K562 (cell line): ENCODE data around the gene NUBP2. TPM values are rescaled to one million over a fixed set of nuclear protein-coding genes. Genes with fewer than 3 reads are reported as not detected.

Experiments
- ELK3 ChIP-seq: fragments of 450-650 bp; formaldehyde crosslinking; IDR thresholded peaks from 2 replicates; pipeline ENCODE4 v1.4.0; 2020; ENCODE audit warnings: mild to moderate bottlenecking
- ETV6 ChIP-seq, 3 experiments: fragments of 150-350 bp in 1 of 3; sonication (generic) in 1 of 3; formaldehyde crosslinking in 1 of 3; IDR thresholded peaks; 2 replicates each; pipeline versions ENCODE4 v1.6.1 to v1.8.0; 2014 to 2022; ENCODE audit warnings: borderline replicate concordance in 2 of 3, low read depth in 2 of 3, antibody characterized with exemption in 1 of 3, low read length in 1 of 3, mild to moderate bottlenecking in 1 of 3, missing genetic modification reagents in 1 of 3
- MCM3 ChIP-seq: fragments of 450-650 bp; IDR thresholded peaks from 2 replicates; pipeline ENCODE4 v1.6.1; 2016
- MEIS2 ChIP-seq: fragments of 450-650 bp; IDR thresholded peaks from 2 replicates; pipeline ENCODE4 v1.6.1; 2014; ENCODE audit warnings: mild to moderate bottlenecking; ENCODE audit not compliant: partially characterized antibody
- MYC ChIP-seq, 2 experiments: fragments of 250-450 bp in 1 of 2; sonication (Bioruptor Pico) in 1 of 2; IDR thresholded peaks; 2 replicates each; pipeline versions ENCODE4 v1.5.1 to v1.6.1; 2012 to 2021; ENCODE audit warnings: low read depth in 2 of 2, borderline replicate concordance in 1 of 2, improper control_type of control experiment in 1 of 2, low read length in 1 of 2, mild to moderate bottlenecking in 1 of 2, moderate library complexity in 1 of 2
- NR0B1 ChIP-seq: fragments of 450-650 bp; IDR thresholded peaks from one replicate; pipeline ENCODE4 v1.6.1; 2018; ENCODE audit warnings: mild to moderate bottlenecking, moderate library complexity; ENCODE audit not compliant: partially characterized antibody
- POLR2A ChIP-seq: fragments of 450-650 bp; conservative IDR thresholded peaks from 2 replicates; pipeline ENCODE4 v1.6.1; 2016
- POLR2G ChIP-seq: fragments of 200-400 bp; formaldehyde crosslinking; IDR thresholded peaks from 2 replicates; pipeline ENCODE4 v1.6.1; 2017; ENCODE audit warnings: low read depth, mild to moderate bottlenecking, antibody characterized with exemption, low read length, moderate library complexity
- PRDM10 ChIP-seq: fragments of 450-650 bp; IDR thresholded peaks from 2 replicates; pipeline ENCODE4 v1.6.1; 2018; ENCODE audit not compliant: partially characterized antibody
- STAT6 ChIP-seq: sonication (generic); formaldehyde crosslinking; IDR thresholded peaks from 2 replicates; pipeline ENCODE4 v1.8.1; 2023; ENCODE audit warnings: mild to moderate bottlenecking, missing genetic modification reagents
- TAF7 ChIP-seq: fragments of 450-650 bp; IDR thresholded peaks from 2 replicates; pipeline ENCODE4 v1.6.1; 2016; ENCODE audit warnings: missing genetic modification characterization, missing compliant biosample characterization
- TCF3 ChIP-seq: sonication (generic); formaldehyde crosslinking; IDR thresholded peaks from 2 replicates; pipeline ENCODE4 v1.4.0; 2020; ENCODE audit warnings: mild to moderate bottlenecking, missing genetic modification reagents
- ZBTB8A ChIP-seq: fragments of 450-650 bp; IDR thresholded peaks from 2 replicates; pipeline ENCODE4 v1.6.1; 2018; ENCODE audit warnings: mild to moderate bottlenecking, moderate library complexity; ENCODE audit not compliant: partially characterized antibody
- ZC3H11A ChIP-seq: IDR thresholded peaks from 2 replicates; pipeline ENCODE4 v1.6.1; 2012; ENCODE audit warnings: low read depth, low read length, improper control_type of control experiment
- ZNF589 ChIP-seq: fragments of 200-800 bp; sonication (Bioruptor generic); IDR thresholded peaks from 2 replicates; pipeline ENCODE4 v1.6.1; 2016; ENCODE audit warnings: low read depth, missing genetic modification characterization, missing compliant biosample characterization
- ZNF707 ChIP-seq: fragments of 250-450 bp; sonication (Bioruptor Pico); conservative IDR thresholded peaks from 2 replicates; pipeline ENCODE4 v1.8.0; 2022; ENCODE audit warnings: inconsistent platforms, mild to moderate bottlenecking, moderate library complexity
- ZNF79 ChIP-seq: fragments of 250-450 bp; sonication (Bioruptor Pico); IDR thresholded peaks from 2 replicates; pipeline ENCODE4 v1.4.0; 2020; ENCODE audit warnings: low read depth, mild to moderate bottlenecking, moderate library complexity
- polyA plus RNA-seq, 8 experiments: library from polyadenylated mRNA; depleted of rRNA in 4 of 8; stranded (reverse) in 5 of 8; unstranded in 3 of 8; fragments of >200 nt; fragmentation: Nextera tagmentation in 2 of 8; fragmentation: Illumina TruSeq in 1 of 8; extraction: Ambion mirVana in 2 of 8; extraction: Trizol in 1 of 8; gene quantifications; 2 replicates each; pipeline versions ENCODE4 v1.2.1 to v1.2.3, GENCODE V29; 2011 to 2014; ENCODE audit warnings: inconsistent platforms in 1 of 8, missing spikeins in 1 of 8
- total RNA-seq, 7 experiments: library from RNA; depleted of rRNA in 6 of 7; stranded (reverse); fragments of >200 nt in 6 of 7; fragmentation: Illumina TruSeq in 2 of 7; extraction: Trizol in 2 of 7; gene quantifications; 2 replicates each; pipeline versions ENCODE4 v1.2.1 to v1.2.3, GENCODE V29; 2011 to 2021; ENCODE audit warnings: low replicate concordance in 1 of 7

The NUBP2 gene
- total and polyA plus RNA-seq, 9 of the 15 experiments (the other 6 are each of a cell fraction or from before 2014, with no cell fraction given), result 1.8 to 115 (median 24.0) TPM

GRCh38 chr16:1826691-1827573, 44.2 kb downstream of the NUBP2 start, which contains the start of the genes FAHD1 and HAGH (continued):
- no peak for TF ChIP-seq ZNF79 (CRISPR knock-in tag)
- peak; percentile 70 for TF ChIP-seq ZNF589 (CRISPR knock-in tag)
- no peak for TF ChIP-seq ETV6 (IDR thresholded peaks at IDR 0.05; ENCODE audit: borderline replicate concordance in 1 of 2, low read depth in 2 of 2, low read length in 1 of 2)
- TF ChIP-seq ETV6 (CRISPR knock-in tag; IDR thresholded peaks at IDR 0.05; ENCODE audit: borderline replicate concordance), result peak; percentile 60; the same call in 1 of the 2 replicates
- peak; percentile 20; the same call in 1 of the 2 replicates for TF ChIP-seq TAF7
- TF ChIP-seq MYC (IDR thresholded peaks at IDR 0.05; ENCODE audit: low read depth, low read length), result peak; percentile 80
- peak; percentile 94 for TF ChIP-seq MYC (CRISPR knock-in tag; IDR thresholded peaks at IDR 0.05; ENCODE audit: borderline replicate concordance, low read depth)
- TF ChIP-seq PRDM10, result peak; percentile 74
- TF ChIP-seq POLR2A, result peak; percentile 72
- no peak for TF ChIP-seq MEIS2
- TF ChIP-seq STAT6, result no peak
- TF ChIP-seq ELK3 (CRISPR knock-in tag), result no peak
- TF ChIP-seq ZC3H11A, result no peak
- TF ChIP-seq TCF3, result no peak
- no peak for TF ChIP-seq ZNF707
- TF ChIP-seq ZBTB8A, result no peak
- TF ChIP-seq MCM3, result no peak
- peak; percentile 89 for TF ChIP-seq POLR2G
- TF ChIP-seq NR0B1, result no peak
